ENCODE measurements around the gene GRB10.

- TF ChIP-seq CTCF (IDR thresholded peaks at IDR 0.05), result no peak
- no peak for TF ChIP-seq POLR2AphosphoS5 (IDR thresholded peaks at IDR 0.05; ENCODE audit: insufficient read depth in 1 of 2, low read depth in 1 of 2)
- TF ChIP-seq POLR2A (IDR thresholded peaks at IDR 0.05), result no peak
Measured at GRCh38 chr7:50603287-50603686, 179.4 kb downstream of the GRB10 start.
